Spleen (tissue), 11 donors: ENCODE data around the gene TTC39B. TPM values are rescaled to one million over a fixed set of nuclear protein-coding genes. Genes with fewer than 3 reads are reported as not detected.

Experiments
- DNase-seq: peaks from one replicate; pipeline ENCODE4 v3.0.0-alpha.2; 2020
- H3K27ac ChIP-seq, 8 donors: fragments of 200-600 bp; sonication (generic) in 7 of 8; 1 replicate in 4 of 8; 2 replicates in 4 of 8; pipeline versions ENCODE4 v1.5.0 to v1.8.0; 2016 to 2021; ENCODE audit warnings: inconsistent platforms in 4 of 8, mild to moderate bottlenecking in 4 of 8, moderate library complexity in 1 of 8
- H3K27me3 ChIP-seq, 7 donors: fragments of 200-600 bp; sonication (generic) in 6 of 7; replicated peaks in 1 of 7; 1 replicate in 4 of 7; 2 replicates in 3 of 7; pipeline versions ENCODE4 v1.5.0 to v1.8.0; 2016 to 2021; ENCODE audit warnings: inconsistent platforms in 3 of 7, mild to moderate bottlenecking in 1 of 7
- H3K36me3 ChIP-seq, 6 donors: fragments of 200-600 bp; sonication (generic) in 5 of 6; 1 replicate in 4 of 6; 2 replicates in 2 of 6; pipeline versions ENCODE4 v1.5.0 to v1.8.0; 2016 to 2021; ENCODE audit warnings: inconsistent platforms in 2 of 6
- H3K4me1 ChIP-seq, 6 donors: fragments of 200-600 bp; sonication (generic) in 5 of 6; 1 replicate in 3 of 6; 2 replicates in 3 of 6; pipeline versions ENCODE4 v1.5.0 to v1.8.0; 2016 to 2021; ENCODE audit warnings: inconsistent platforms in 3 of 6
- H3K4me3 ChIP-seq, 8 donors: fragments of 200-600 bp; sonication (generic) in 7 of 8; 1 replicate in 4 of 8; 2 replicates in 4 of 8; pipeline versions ENCODE4 v1.5.0 to v1.8.0; 2016 to 2021; ENCODE audit warnings: inconsistent platforms in 4 of 8, mild to moderate bottlenecking in 4 of 8, moderate library complexity in 2 of 8
- H3K9me3 ChIP-seq, 8 donors: fragments of 200-600 bp; sonication (generic) in 7 of 8; 1 replicate in 4 of 8; 2 replicates in 4 of 8; pipeline versions ENCODE4 v1.5.0 to v1.8.0; 2016 to 2021; ENCODE audit warnings: inconsistent platforms in 4 of 8
- CTCF ChIP-seq, 11 experiments: fragments of 200-600 bp in 7 of 11; fragments of 450-650 bp in 4 of 11; sonication (generic) in 4 of 11; IDR thresholded peaks in 8 of 11; conservative IDR thresholded peaks in 3 of 11; 1 replicate in 7 of 11; 2 replicates in 4 of 11; pipeline versions ENCODE4 v1.4.0 to v1.8.0; 2016 to 2021; ENCODE audit warnings: antibody characterized with exemption in 11 of 11, inconsistent platforms in 4 of 11, mild to moderate bottlenecking in 1 of 11
- POLR2A ChIP-seq, 3 donors: fragments of 450-650 bp; IDR thresholded peaks; one replicate each; pipeline ENCODE4 v1.5.1; 2017; ENCODE audit warnings: antibody characterized with exemption in 3 of 3, mild to moderate bottlenecking in 1 of 3
- POLR2AphosphoS5 ChIP-seq, 3 donors: sonication (generic); formaldehyde crosslinking; IDR thresholded peaks; one replicate each; pipeline ENCODE4 v1.5.1; 2017; ENCODE audit warnings: antibody characterized with exemption in 3 of 3
- WGBS, 5 donors: extraction: QIAGEN DNeasy Blood & Tissue Kit in 3 of 5; methylation state at CpG; one replicate each; pipeline versions ENCODE4 v1.1.5 to v1.1.7; 2013 to 2018; 5-methylcytosine and 5-hydroxymethylcytosine counted together
- intact Hi-C: fragments of 100-400 bp; cut with DNase I; formaldehyde crosslinking; loops from one replicate; pipeline ENCODE4 v1.15.0; 2023; ENCODE audit warnings: low total_unique reads
- polyA plus RNA-seq, 3 donors: library from polyadenylated mRNA; stranded (reverse); fragments of 200-250 nt; gene quantifications; one replicate each; pipeline ENCODE4 v1.2.1, GENCODE V29; 2013
- total RNA-seq, 7 donors: library from RNA; depleted of rRNA in 3 of 7; stranded (reverse); fragments of >200 nt in 3 of 7; fragmentation: NEBNext Ultra II Directional in 4 of 7; extraction: Animal tissue kit (Norgen Biotek cat#: 25700) in 4 of 7; gene quantifications; one replicate each; pipeline versions ENCODE4 v1.1.0 to v1.2.1, GENCODE V29; 2016 to 2021
- donor health status: healthy with polysubstance abuse.
- donor health status: DM: no; HTN: no; CAD: no; lungs with moderate emphysema.
- donor health status: DM: no; HTN: no; CAD: no.
- donor health status: Bipolar disorder and iron deficiency.
- donor health status: healthy.
- donor health status: DM: no; HTN: no; CAD: no.
- donor health status: DM: yes; HTN: yes; CAD: no.

The TTC39B gene
- total and polyA plus RNA-seq, 10 donors: 4.8 to 24.1 (median 19.0) TPM

- Histone ChIP-seq H3K9me3 (no peaks in the 10 kb centered on the region), H3K36me3 (no peaks in the 10 kb centered on the region), H3K27ac (no peak overlapping the region), H3K4me3 (no peak overlapping the region), H3K27me3 (no peaks in the 10 kb centered on the region), H3K4me1 (peaks cover 0 to 14% (median 4%) of the 10 kb centered on the region in 6 donors)
- no peak for DNase-seq
- intact Hi-C loops: no loop called here
- WGBS, 5 donors: 70 to 86% (median 73%) methylated on average over 2 of the region's 2 CpGs
- TF ChIP-seq POLR2AphosphoS5 (IDR thresholded peaks at IDR 0.05) (no peak), CTCF (IDR thresholded peaks at IDR 0.05 in 8 of 11, conservative IDR thresholded peaks at IDR 0.05 in 3 of 11) (no peak), POLR2A (IDR thresholded peaks at IDR 0.05) (no peak)
Measured at GRCh38 chr9:15248621-15249020, 58.4 kb downstream of the TTC39B start.

- Histone ChIP-seq H3K27ac (no peak overlapping the region), H3K9me3 (no peaks in the 10 kb centered on the region), H3K4me1 (peaks cover 0 to 14% (median 4%) of the 10 kb centered on the region in 6 donors), H3K36me3 (no peaks in the 10 kb centered on the region), H3K27me3 (no peaks in the 10 kb centered on the region), H3K4me3 (no peak overlapping the region)
- TF ChIP-seq POLR2AphosphoS5 (IDR thresholded peaks at IDR 0.05): no peak
- TF ChIP-seq POLR2A (IDR thresholded peaks at IDR 0.05): no peak
- TF ChIP-seq CTCF (IDR thresholded peaks at IDR 0.05 in 8 of 11, conservative IDR thresholded peaks at IDR 0.05 in 3 of 11): no peak
- DNase-seq: no peak
- intact Hi-C loops: no loop called here
Measured at GRCh38 chr9:15248081-15248480, 58.9 kb downstream of the TTC39B start.

- Histone ChIP-seq H3K27ac (no peak overlapping the region), H3K27me3 (no peaks in the 10 kb centered on the region), H3K4me3 (no peak overlapping the region), H3K4me1 (peaks cover 0 to 14% (median 4%) of the 10 kb centered on the region in 6 donors), H3K9me3 (no peaks in the 10 kb centered on the region), H3K36me3 (no peaks in the 10 kb centered on the region)
- TF ChIP-seq POLR2A (IDR thresholded peaks at IDR 0.05): no peak
- no peak for TF ChIP-seq CTCF (IDR thresholded peaks at IDR 0.05 in 8 of 11, conservative IDR thresholded peaks at IDR 0.05 in 3 of 11)
- TF ChIP-seq POLR2AphosphoS5 (IDR thresholded peaks at IDR 0.05): no peak
- intact Hi-C loops: no loop called here
- no peak for DNase-seq
Measured at GRCh38 chr9:15246708-15247107, 60.3 kb downstream of the TTC39B start.

GRCh38 chr9:15246243-15246642, 60.8 kb downstream of the TTC39B start:
- Histone ChIP-seq H3K27ac (no peak overlapping the region), H3K4me3 (no peak overlapping the region), H3K9me3 (no peaks in the 10 kb centered on the region), H3K36me3 (no peaks in the 10 kb centered on the region), H3K4me1 (peaks cover 0 to 17% (median 4%) of the 10 kb centered on the region in 6 donors), H3K27me3 (no peaks in the 10 kb centered on the region)
- no peak for DNase-seq
- TF ChIP-seq POLR2AphosphoS5 (IDR thresholded peaks at IDR 0.05): no peak
- TF ChIP-seq POLR2A (IDR thresholded peaks at IDR 0.05): no peak
- TF ChIP-seq CTCF (IDR thresholded peaks at IDR 0.05 in 8 of 11, conservative IDR thresholded peaks at IDR 0.05 in 3 of 11): no peak
- WGBS, 5 donors: 34 to 62% (median 46%) methylated on average over 1 of the region's 1 CpG
- intact Hi-C loops: no loop called here
